GM19438 (cell line): ENCODE results near the gene SIX3.

Experiments used
- ATAC-seq: cut with Tn5 transposase; IDR thresholded peaks from one replicate; pipeline ENCODE4 v1.9.1; 2021; ENCODE audit warnings: low read depth; ENCODE audit not compliant: unreplicated experiment

The SIX3 gene

DNA sequence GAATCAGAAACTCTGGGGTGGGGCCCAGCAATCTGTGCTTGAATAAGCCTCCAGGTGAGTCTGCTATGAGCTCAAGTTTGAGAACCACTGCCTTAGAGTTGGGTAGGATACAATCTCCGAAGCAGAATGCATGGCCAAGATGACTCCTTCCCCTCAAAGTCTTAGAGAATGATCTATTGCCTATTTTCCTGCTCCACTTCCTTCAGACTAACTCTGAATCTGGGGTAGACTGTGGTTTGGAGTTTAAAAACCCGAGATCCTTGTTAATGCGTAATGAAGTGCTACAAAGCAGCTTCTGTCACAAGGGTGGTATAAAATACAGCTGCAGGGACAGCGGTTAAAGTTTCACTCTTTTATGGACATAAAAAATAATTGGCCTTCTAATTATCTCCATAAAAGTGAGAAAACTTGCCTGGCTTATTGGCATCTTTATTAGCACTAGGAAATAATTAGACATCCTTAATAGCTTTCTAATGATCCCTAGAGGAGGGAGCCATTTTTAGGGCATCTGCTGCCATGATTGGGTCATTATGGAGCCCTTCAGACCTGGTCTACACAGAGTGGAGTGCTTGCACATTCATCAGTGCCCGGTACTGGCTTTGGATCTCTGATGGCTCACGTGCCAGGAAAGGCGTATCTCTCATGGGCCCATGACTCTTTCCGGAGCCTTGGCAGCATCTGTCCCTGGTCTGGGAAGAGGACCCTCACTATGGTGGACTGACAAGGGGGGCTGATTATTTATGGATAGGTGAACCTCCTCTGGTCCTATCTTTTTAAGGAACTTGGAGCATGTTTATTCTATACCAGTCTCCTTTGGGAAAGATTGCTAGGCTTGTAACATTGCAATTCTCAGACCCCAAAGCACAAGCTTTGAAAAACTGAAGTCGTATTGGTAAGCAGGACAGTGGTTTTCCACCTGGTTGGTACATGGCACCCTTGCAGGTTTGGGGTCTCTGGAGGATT lies 39.5 kb downstream of the SIX3 start:
- ATAC-seq: no peak

DNA sequence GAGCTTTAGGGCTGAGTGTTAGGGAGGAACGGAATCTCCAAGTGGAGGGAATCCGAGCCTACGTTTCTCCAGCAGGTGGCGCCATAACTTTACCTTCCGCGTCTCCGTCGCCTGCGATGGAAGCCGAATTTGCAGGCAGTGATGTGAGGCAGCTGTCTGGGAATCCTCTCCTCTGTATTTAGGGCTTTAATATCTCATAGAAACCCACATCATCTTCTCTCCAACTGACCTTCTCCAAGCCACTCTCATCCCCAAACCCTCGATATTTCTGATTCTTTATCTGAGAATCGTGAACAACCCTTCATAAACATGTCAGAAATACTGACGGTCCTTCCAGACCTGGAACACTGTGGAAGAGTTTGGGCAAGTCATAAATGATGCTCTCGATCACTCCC lies 40.2 kb downstream of the SIX3 start:
- ATAC-seq: no peak

DNA sequence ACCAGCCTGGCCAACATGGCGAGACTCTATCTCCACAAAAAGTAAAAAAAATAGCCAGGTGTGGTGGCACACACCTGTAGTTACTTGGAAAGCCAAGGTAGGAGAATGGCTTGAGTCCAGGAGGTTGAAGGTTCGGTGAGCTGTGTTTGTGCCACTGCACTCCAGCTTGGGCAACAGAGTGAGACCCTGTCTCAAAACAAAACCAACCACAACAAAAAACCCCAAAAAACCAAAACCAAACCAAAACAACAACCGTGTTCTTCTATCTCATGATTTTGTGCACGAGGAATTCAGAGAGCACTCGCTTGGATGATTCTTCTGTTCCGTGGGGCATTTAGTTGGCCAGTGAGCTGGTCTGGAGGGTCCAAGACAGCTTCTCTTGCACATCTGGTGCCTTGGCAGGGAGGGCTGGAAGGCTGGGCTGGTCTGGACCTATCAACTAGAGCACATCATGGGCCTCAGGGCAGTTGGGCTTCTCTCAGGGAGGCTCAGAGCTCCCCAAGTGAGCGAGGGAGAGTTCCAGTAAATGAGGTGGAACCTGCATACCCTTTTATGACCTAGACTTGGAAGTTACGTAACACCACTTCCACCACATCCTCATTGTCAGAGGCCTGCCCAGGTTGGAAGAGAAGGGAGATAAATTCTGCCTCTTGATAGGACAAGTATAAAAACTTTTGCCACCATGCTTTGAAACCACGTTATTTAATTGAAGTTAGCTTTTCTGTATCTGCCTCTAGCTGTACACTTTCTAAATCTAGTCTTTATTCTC lies 42.5 kb downstream of the SIX3 start:
- ATAC-seq: no peak

DNA sequence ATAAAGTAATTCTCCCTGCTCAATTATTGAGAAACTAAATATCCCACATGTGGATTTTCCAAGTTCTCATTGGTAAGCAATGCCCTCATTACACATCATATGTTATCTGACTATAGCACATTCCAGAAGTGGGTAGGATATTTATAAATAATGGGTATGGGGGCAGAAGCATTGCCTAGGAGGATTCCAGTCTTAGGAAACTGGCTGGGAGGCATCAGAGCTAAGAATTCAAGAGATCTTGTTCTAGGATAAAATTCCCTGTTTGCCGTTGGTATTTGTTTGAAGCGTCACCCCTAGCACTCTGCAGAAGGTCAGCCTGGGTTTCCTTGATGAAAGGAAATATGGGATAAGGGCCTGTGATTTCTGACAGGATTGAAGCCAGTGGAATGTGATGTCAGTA lies 47.7 kb downstream of the SIX3 start:
- ATAC-seq: no peak

DNA sequence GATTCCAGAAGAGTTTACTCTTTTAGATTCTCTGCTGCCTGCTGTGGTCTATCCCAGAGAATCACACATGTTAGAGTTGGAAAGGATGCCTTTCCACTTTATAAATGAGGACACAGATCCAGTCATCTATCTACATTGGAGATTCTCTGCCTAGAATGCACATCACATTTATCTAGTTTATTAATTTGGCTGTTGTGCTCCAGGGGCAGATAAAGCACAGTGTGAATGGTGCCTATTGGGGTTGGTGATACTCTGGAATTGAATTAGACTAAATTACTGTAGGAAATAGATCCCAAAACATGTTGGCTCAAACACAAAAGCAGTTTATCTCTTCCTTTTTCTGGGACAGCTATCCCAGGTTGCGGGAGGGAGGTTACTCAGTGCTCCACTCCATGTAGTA lies 52.9 kb downstream of the SIX3 start:
- no peak for ATAC-seq
